ENCODE results near the gene BTBD7. TPM values are rescaled to one million over a fixed set of nuclear protein-coding genes. Genes with fewer than 3 reads are reported as not detected.
"Not testable (repeated sequence)": the region's sequence is repeated elsewhere in the genome, so short reads cannot be mapped to it uniquely, and the experiment has no call there.

Gene BTBD7
- total RNA-seq, 1 donor from 2014 or later = 39.1 TPM

- H3K36me3 ChIP-seq (ENCODE audit: control insufficient read depth in 3 of 3, insufficient read depth in 3 of 3, low read length in 3 of 3) = peaks cover 4 to 15% (median 8%) of the 10 kb centered on the region in 3 donors
- H3K9me3 ChIP-seq (ENCODE audit: control insufficient read depth in 3 of 3, low read length in 3 of 3) = no peaks in the 10 kb centered on the region
- no peaks in the 10 kb centered on the region for H3K27me3 ChIP-seq (ENCODE audit: control insufficient read depth in 3 of 3, insufficient read depth in 3 of 3, low read length in 3 of 3)
- no peak overlapping the region for H3K9ac ChIP-seq (ENCODE audit: low read depth in 1 of 3, low read length in 3 of 3)
- H3K27ac ChIP-seq (ENCODE audit: low read depth, low read length) = no peak overlapping the region
- H3K4me3 ChIP-seq (ENCODE audit: low read length in 3 of 3) = no peak overlapping the region
- H3K4me1 ChIP-seq (ENCODE audit: control insufficient read depth in 3 of 3, insufficient read depth in 3 of 3, low read length in 3 of 3) = peaks cover 0 to 7% (median 0%) of the 10 kb centered on the region in 3 donors
These were observed 69.4 kb downstream of the BTBD7 start for GRCh38 chr14:93263416-93263815.

- Histone ChIP-seq H3K27ac (ENCODE audit: low read depth, low read length) (no peak overlapping the region), H3K27me3 (ENCODE audit: control insufficient read depth in 3 of 3, insufficient read depth in 3 of 3, low read length in 3 of 3) (no peaks in the 10 kb centered on the region), H3K9ac (ENCODE audit: low read depth in 1 of 3, low read length in 3 of 3) (no peak overlapping the region), H3K9me3 (ENCODE audit: control insufficient read depth in 3 of 3, low read length in 3 of 3) (no peaks in the 10 kb centered on the region), H3K4me3 (ENCODE audit: low read length in 3 of 3) (no peak overlapping the region), H3K4me1 (ENCODE audit: control insufficient read depth in 3 of 3, insufficient read depth in 3 of 3, low read length in 3 of 3) (peaks cover 0 to 6% (median 0%) of the 10 kb centered on the region in 3 donors), H3K36me3 (ENCODE audit: control insufficient read depth in 3 of 3, insufficient read depth in 3 of 3, low read length in 3 of 3) (peaks cover 4 to 15% (median 8%) of the 10 kb centered on the region in 3 donors)
These were observed 70.4 kb downstream of the BTBD7 start for GRCh38 chr14:93262446-93262845.

DNA sequence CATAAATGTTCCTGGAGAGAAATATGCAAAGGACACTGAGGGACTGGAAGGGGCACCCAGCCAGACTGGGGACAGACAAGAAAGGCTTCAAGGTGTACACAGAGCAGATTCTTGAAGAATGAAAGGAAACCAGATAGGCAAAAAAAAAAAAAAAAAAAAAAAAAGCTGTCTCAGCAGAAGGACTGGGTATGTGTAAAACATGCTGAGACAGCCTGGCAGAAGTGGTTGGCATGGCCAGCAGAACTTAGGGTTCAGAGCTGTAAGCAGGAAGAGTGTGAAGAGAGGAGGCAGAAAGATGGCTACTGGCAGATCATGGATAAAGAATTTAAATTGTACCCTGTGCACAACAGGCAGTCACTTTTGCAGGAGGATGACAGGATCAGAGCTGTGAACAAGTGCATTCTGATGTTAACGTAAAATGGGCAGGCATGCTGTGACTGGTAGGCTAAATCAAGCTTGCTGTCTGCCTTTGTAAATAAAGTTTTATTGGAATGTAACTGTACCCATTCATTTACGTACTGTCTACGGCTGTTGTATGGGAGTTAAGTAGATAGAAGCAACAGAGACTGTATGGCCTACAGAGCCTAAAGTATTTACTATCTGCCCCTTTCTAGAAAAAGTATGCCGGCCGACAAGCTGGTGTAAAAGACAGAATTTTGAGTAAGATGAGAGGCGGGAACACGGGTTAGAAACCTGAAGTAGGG is 83.6 kb downstream of the BTBD7 start:
- H3K27me3 ChIP-seq (ENCODE audit: control insufficient read depth in 3 of 3, insufficient read depth in 3 of 3, low read length in 3 of 3) = no peaks in the 10 kb centered on the region
- H3K4me3 ChIP-seq (ENCODE audit: low read length in 3 of 3) = no peak overlapping the region
- H3K9ac ChIP-seq (ENCODE audit: low read depth in 1 of 3, low read length in 3 of 3) = no peak overlapping the region
- H3K27ac ChIP-seq (ENCODE audit: low read depth, low read length) = no peak overlapping the region
- H3K9me3 ChIP-seq (ENCODE audit: control insufficient read depth in 3 of 3, low read length in 3 of 3) = no peaks in the 10 kb centered on the region
- no peaks in the 10 kb centered on the region for H3K4me1 ChIP-seq (ENCODE audit: control insufficient read depth in 3 of 3, insufficient read depth in 3 of 3, low read length in 3 of 3)
- H3K36me3 ChIP-seq (ENCODE audit: control insufficient read depth in 3 of 3, insufficient read depth in 3 of 3, low read length in 3 of 3) = peaks cover 33 to 53% (median 43%) of the 10 kb centered on the region in 3 donors

DNA sequence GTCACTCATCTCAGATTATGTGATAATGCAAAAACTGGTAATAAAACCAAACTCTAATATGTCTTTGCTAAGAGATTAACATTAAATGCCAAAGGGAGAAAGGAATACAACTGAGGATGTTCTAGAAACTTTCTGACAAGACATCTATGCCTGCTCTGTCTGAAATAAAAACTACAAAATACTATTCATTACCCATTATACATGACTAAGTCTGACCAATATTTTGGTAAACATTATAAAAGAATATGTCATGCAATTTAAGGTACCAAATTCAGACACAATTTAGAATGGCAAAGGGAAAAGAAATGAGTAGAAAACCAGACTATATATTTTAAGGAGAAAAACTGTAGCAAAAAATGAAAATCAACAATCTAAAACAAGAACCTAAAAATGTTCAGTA is 86.3 kb downstream of the BTBD7 start:
- Histone ChIP-seq H3K27ac (ENCODE audit: low read depth, low read length) (no peak overlapping the region), H3K9ac (ENCODE audit: low read depth in 1 of 3, low read length in 3 of 3) (no peak overlapping the region), H3K9me3 (ENCODE audit: control insufficient read depth in 3 of 3, low read length in 3 of 3) (no peaks in the 10 kb centered on the region), H3K4me1 (ENCODE audit: control insufficient read depth in 3 of 3, insufficient read depth in 3 of 3, low read length in 3 of 3) (no peaks in the 10 kb centered on the region), H3K27me3 (ENCODE audit: control insufficient read depth in 3 of 3, insufficient read depth in 3 of 3, low read length in 3 of 3) (no peaks in the 10 kb centered on the region), H3K36me3 (ENCODE audit: control insufficient read depth in 3 of 3, insufficient read depth in 3 of 3, low read length in 3 of 3) (peaks cover 40 to 62% (median 55%) of the 10 kb centered on the region in 3 donors), H3K4me3 (ENCODE audit: low read length in 3 of 3) (no peak overlapping the region)

GRCh38 chr14:93245764-93246420 is 86.9 kb downstream of the BTBD7 start:
- Histone ChIP-seq H3K36me3 (ENCODE audit: control insufficient read depth in 3 of 3, insufficient read depth in 3 of 3, low read length in 3 of 3) (peaks cover 37 to 62% (median 53%) of the 10 kb centered on the region in 3 donors), H3K9ac (ENCODE audit: low read depth in 1 of 3, low read length in 3 of 3) (no peak overlapping the region), H3K9me3 (ENCODE audit: control insufficient read depth in 3 of 3, low read length in 3 of 3) (no peaks in the 10 kb centered on the region), H3K4me1 (ENCODE audit: control insufficient read depth in 3 of 3, insufficient read depth in 3 of 3, low read length in 3 of 3) (no peaks in the 10 kb centered on the region), H3K27me3 (ENCODE audit: control insufficient read depth in 3 of 3, insufficient read depth in 3 of 3, low read length in 3 of 3) (no peaks in the 10 kb centered on the region), H3K4me3 (ENCODE audit: low read length in 3 of 3) (no peak overlapping the region), H3K27ac (ENCODE audit: low read depth, low read length) (no peak overlapping the region)

DNA sequence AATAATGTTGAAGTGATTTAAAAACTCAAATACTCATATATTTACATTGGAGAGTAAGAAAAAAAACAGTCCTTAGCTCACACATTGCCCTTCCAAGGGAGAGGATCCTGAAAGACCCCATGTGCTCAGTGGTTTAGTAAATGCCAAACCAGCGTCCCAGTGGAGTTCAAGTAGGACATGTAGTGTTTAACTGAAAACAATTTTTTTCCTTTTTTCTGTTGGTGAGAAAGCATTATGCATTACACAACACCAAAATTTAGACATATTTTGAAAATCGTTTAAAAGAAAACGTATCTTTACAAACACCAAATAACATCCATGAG is 92.2 kb downstream of the BTBD7 start:
- Histone ChIP-seq H3K36me3 (ENCODE audit: control insufficient read depth in 3 of 3, insufficient read depth in 3 of 3, low read length in 3 of 3) (peaks cover 24 to 39% (median 35%) of the 10 kb centered on the region in 3 donors), H3K9ac (ENCODE audit: low read depth in 1 of 3, low read length in 3 of 3) (no peak overlapping the region), H3K9me3 (ENCODE audit: control insufficient read depth in 3 of 3, low read length in 3 of 3) (no peaks in the 10 kb centered on the region), H3K4me3 (ENCODE audit: low read length in 3 of 3) (no peak overlapping the region), H3K27me3 (ENCODE audit: control insufficient read depth in 3 of 3, insufficient read depth in 3 of 3, low read length in 3 of 3) (no peaks in the 10 kb centered on the region), H3K4me1 (ENCODE audit: control insufficient read depth in 3 of 3, insufficient read depth in 3 of 3, low read length in 3 of 3) (no peaks in the 10 kb centered on the region), H3K27ac (ENCODE audit: low read depth, low read length) (no peak overlapping the region)

GRCh38 chr14:93239869-93240677 is 92.8 kb downstream of the BTBD7 start:
- H3K4me3 ChIP-seq (ENCODE audit: low read length in 3 of 3) = no peak overlapping the region
- peaks cover 0 to 2% (median 0%) of the 10 kb centered on the region in 3 donors for H3K27me3 ChIP-seq (ENCODE audit: control insufficient read depth in 3 of 3, insufficient read depth in 3 of 3, low read length in 3 of 3)
- H3K36me3 ChIP-seq (ENCODE audit: control insufficient read depth in 3 of 3, insufficient read depth in 3 of 3, low read length in 3 of 3) = peaks cover 19 to 33% (median 31%) of the 10 kb centered on the region in 3 donors
- H3K4me1 ChIP-seq (ENCODE audit: control insufficient read depth in 3 of 3, insufficient read depth in 3 of 3, low read length in 3 of 3) = no peaks in the 10 kb centered on the region
- no peak overlapping the region for H3K27ac ChIP-seq (ENCODE audit: low read depth, low read length)
- H3K9me3 ChIP-seq (ENCODE audit: control insufficient read depth in 3 of 3, low read length in 3 of 3) = no peaks in the 10 kb centered on the region
- no peak overlapping the region for H3K9ac ChIP-seq (ENCODE audit: low read depth in 1 of 3, low read length in 3 of 3)

GRCh38 chr14:93234798-93235197 is 98.0 kb downstream of the BTBD7 start:
- Histone ChIP-seq H3K9me3 (ENCODE audit: control insufficient read depth in 3 of 3, low read length in 3 of 3) (no peaks in the 10 kb centered on the region), H3K36me3 (ENCODE audit: control insufficient read depth in 3 of 3, insufficient read depth in 3 of 3, low read length in 3 of 3) (peaks cover 0 to 1% (median 1%) of the 10 kb centered on the region in 3 donors)

GRCh38 chr14:93233078-93233477 is 99.8 kb downstream of the BTBD7 start:
- H3K27ac ChIP-seq (ENCODE audit: low read depth, low read length); H3K4me1 ChIP-seq (ENCODE audit: control insufficient read depth in 3 of 3, insufficient read depth in 3 of 3, low read length in 3 of 3); H3K9ac ChIP-seq (ENCODE audit: low read depth in 1 of 3, low read length in 3 of 3); H3K9me3 ChIP-seq (ENCODE audit: control insufficient read depth in 3 of 3, low read length in 3 of 3); H3K27me3 ChIP-seq (ENCODE audit: control insufficient read depth in 3 of 3, insufficient read depth in 3 of 3, low read length in 3 of 3); H3K4me3 ChIP-seq (ENCODE audit: low read length in 3 of 3): not testable (repeated sequence)
- peaks cover 7 to 12% (median 8%) of the 10 kb centered on the region in 3 donors for H3K36me3 ChIP-seq (ENCODE audit: control insufficient read depth in 3 of 3, insufficient read depth in 3 of 3, low read length in 3 of 3)

More at GRCh38 chr14:93234798-93235197, 98.0 kb downstream of the BTBD7 start:
- H3K9ac ChIP-seq (ENCODE audit: low read depth in 1 of 3, low read length in 3 of 3) = no peak overlapping the region
- peaks cover 7 to 10% (median 10%) of the 10 kb centered on the region in 3 donors for H3K4me1 ChIP-seq (ENCODE audit: control insufficient read depth in 3 of 3, insufficient read depth in 3 of 3, low read length in 3 of 3)
- no peak overlapping the region for H3K27ac ChIP-seq (ENCODE audit: low read depth, low read length)
- peaks cover 0 to 8% (median 7%) of the 10 kb centered on the region in 3 donors for H3K27me3 ChIP-seq (ENCODE audit: control insufficient read depth in 3 of 3, insufficient read depth in 3 of 3, low read length in 3 of 3)
- no peak overlapping the region for H3K4me3 ChIP-seq (ENCODE audit: low read length in 3 of 3)
